HG03354 (cell line): ENCODE measurements around the gene OTX2.

Experiments
- ATAC-seq: cut with Tn5 transposase; IDR thresholded peaks from one replicate; pipeline ENCODE4 v1.9.1; 2021; ENCODE audit warnings: mild to moderate bottlenecking; ENCODE audit not compliant: unreplicated experiment, poor library complexity, severe bottlenecking

OTX2 gene

GRCh38 chr14:56797569-56798446 lies 12.5 kb downstream of the OTX2 start:
- ATAC-seq, result no peak

- no peak for ATAC-seq
These were observed 13.2 kb downstream of the OTX2 start for GRCh38 chr14:56797003-56797568.

GRCh38 chr14:56796259-56796658 lies 14.0 kb downstream of the OTX2 start:
- ATAC-seq, result no peak

- no peak for ATAC-seq
These were observed 15.0 kb downstream of the OTX2 start for GRCh38 chr14:56795284-56795622.

GRCh38 chr14:56794557-56795283 lies 15.6 kb downstream of the OTX2 start:
- ATAC-seq, result no peak

- no peak for ATAC-seq
These were observed 16.2 kb downstream of the OTX2 start for GRCh38 chr14:56794088-56794556.

- ATAC-seq, result no peak
These were observed 20.3 kb downstream of the OTX2 start for GRCh38 chr14:56789955-56790354.

GRCh38 chr14:56787530-56787929 lies 22.7 kb downstream of the OTX2 start:
- ATAC-seq, result no peak

- ATAC-seq, result no peak
These were observed 27.6 kb downstream of the OTX2 start for GRCh38 chr14:56782711-56783110.

GRCh38 chr14:56774503-56774902 lies 35.8 kb downstream of the OTX2 start:
- ATAC-seq, result no peak

GRCh38 chr14:56770512-56770911 lies 39.8 kb downstream of the OTX2 start:
- no peak for ATAC-seq

- no peak for ATAC-seq
These were observed 49.9 kb downstream of the OTX2 start for GRCh38 chr14:56760164-56760914.

- ATAC-seq, result no peak
These were observed 50.6 kb downstream of the OTX2 start for GRCh38 chr14:56759633-56760032.

GRCh38 chr14:56759094-56759493 lies 51.2 kb downstream of the OTX2 start:
- ATAC-seq, result no peak

- ATAC-seq, result no peak
These were observed 55.4 kb downstream of the OTX2 start for GRCh38 chr14:56754921-56755320.

GRCh38 chr14:56753396-56753795 lies 56.9 kb downstream of the OTX2 start:
- ATAC-seq, result no peak

GRCh38 chr14:56752428-56752827 lies 57.9 kb downstream of the OTX2 start:
- no peak for ATAC-seq

- ATAC-seq, result no peak
These were observed 58.8 kb downstream of the OTX2 start for GRCh38 chr14:56751471-56751870.
